ENCODE results near the gene ZNF280D.
"Not testable (repeated sequence)": the region's sequence is repeated elsewhere in the genome, so short reads cannot be mapped to it uniquely, and the experiment has no call there.

ZNF280D gene, protein sequence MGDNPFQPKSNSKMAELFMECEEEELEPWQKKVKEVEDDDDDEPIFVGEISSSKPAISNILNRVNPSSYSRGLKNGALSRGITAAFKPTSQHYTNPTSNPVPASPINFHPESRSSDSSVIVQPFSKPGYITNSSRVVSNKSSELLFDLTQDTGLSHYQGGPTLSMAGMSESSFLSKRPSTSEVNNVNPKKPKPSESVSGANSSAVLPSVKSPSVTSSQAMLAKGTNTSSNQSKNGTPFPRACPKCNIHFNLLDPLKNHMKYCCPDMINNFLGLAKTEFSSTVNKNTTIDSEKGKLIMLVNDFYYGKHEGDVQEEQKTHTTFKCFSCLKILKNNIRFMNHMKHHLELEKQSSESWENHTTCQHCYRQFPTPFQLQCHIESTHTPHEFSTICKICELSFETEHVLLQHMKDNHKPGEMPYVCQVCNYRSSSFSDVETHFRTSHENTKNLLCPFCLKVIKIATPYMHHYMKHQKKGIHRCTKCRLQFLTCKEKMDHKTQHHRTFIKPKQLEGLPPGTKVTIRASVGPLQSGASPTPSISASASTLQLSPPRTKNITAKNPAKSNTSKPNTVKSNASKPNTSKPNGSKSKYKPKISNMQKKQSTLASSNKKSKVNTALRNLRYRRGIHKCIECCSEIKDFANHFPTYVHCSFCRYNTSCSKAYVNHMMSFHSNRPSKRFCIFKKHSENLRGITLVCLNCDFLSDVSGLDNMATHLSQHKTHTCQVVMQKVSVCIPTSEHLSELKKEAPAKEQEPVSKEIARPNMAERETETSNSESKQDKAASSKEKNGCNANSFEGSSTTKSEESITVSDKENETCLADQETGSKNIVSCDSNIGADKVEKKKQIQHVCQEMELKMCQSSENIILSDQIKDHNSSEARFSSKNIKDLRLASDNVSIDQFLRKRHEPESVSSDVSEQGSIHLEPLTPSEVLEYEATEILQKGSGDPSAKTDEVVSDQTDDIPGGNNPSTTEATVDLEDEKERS

DNA sequence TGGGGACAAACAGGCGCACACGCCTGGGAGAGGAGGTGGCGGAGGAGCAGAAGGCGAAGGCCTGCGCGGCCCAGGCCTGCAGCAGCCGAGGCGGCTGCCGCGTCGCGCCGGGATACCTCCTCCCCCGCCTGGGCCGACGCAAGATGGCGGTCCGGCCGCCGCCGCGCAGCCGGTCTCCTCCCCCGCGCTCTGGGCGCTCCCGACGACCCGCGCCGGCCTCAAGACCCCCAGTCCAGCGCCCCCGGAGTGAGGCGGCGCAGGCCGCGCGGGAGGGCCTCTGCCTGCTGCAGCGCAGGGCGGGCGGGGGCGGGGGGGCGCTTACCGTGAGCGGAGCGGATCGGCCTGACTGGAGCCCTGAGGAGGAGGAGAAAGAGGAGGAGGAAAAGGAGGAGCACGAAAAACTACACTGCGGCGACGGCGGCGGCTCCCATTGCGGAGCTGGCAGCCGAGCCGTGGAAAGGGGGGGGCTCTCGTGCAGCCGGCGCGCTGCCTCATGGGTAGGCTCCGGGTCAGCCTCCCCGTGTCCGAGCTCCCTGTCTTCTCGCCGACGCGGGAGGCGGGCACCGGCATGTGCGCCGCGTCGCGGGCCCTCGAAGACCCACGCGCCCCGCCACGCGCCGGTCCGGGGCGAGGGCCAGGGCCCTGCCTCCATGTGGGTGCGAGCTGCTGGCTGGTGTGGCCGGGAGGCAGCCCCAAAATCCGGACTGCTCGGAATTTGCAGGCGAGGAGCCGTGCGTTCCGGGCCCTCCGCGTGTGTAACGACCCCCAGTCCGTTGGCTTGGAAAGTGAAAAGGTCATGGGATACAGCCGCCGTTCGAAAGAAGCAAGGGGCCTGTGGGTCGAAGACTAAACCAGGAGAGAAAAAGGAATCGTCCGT lies at the start of gene ZNF280D:
ZNF280D (minus strand) TSS at position 374 of the 877 bp plus-strand sequence. CDS start 26,400 bp downstream, outside the sequence.
- peak; percentile 78 for DNase-seq (ENCODE audit: low spot score)

DNA sequence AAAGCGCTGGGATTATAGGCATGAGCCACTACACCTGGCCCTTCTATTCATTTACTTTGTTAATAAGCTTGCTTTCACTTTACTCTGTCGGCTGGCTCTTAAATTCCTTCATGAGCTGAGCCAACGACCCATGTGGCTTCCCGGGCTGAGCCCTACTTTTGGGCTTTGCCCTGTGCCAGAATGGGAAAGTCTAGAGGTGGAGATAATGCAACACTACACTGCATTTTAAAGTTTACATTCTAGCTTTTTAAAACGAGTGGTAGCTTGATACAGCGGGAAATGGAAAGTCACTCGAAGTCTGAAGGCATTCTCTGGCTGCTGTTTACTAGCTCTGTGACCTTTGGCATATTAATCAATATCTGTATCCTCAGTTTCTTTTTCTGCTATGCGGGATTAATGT lies 49.0 kb upstream of the ZNF280D start:
- DNase-seq (ENCODE audit: low spot score), result no peak

DNA sequence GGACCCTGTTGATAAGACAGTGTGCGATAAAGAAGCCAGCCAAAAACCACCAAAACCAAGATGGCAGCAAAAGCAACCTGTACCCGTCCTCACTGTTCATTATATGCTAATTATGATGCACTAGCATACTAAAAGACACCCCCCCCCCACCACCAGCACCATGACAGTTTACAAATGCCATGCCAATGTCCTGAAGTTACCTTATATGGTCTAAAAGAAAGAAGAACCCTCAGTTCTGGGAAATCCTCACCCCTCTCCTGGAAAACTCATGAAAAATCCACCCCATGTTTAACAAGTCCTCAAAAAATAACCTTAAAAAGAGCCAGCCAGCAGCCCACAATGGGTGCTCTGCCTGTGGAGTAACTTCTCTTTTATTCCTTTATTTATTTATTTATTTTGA lies 48.4 kb upstream of the ZNF280D start:
- no peak for DNase-seq (ENCODE audit: low spot score)

DNA sequence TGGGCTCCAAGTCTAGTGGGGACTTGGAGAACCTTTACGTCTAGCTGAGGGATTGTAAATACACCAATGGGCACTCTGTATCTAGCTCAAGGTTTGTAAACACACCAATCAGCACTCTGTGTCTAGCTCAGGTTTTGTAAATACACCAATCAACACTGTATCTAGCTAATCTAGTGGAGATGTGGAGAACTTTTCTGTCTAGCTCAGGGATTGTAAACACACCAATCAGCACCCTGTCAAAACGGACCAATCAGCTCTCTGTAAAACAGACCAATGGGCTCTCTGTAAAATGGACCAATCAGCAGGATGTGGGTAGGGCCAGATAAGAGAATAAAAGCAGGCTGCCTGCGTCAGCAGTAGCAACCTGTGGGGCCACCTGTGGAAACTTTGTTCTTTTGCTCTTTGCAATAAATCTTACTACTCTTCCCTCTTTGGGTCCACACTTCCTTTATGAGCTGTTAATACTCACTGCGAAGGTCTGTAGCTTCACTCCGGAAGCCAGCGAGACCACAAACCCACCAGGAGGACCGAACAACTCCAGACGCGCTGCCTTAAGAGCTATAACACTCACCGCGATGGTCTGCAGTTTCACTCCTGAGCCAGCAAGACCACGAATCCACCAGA lies 46.9 kb upstream of the ZNF280D start:
- not testable (repeated sequence) for DNase-seq (ENCODE audit: low spot score)

DNA sequence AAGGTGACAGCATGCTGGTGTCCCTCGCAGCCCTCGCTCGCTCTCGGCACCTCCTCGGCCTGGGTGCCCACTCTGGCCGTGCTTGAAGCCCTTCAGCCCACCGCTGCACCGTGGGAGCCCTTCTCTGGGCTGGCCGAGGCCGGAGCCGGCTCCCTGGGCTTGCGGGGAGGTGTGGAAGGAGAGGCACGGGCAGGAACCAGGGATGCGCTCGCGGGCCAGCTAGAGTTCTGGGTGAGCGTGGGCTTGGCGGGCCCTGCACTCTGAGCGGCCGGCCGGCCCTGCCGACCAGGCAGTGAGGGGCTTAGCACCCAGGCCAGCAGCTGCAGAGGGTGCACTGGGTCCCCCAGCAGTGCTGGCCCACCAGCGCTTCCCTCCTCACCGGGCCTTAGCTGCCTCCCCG lies 46.1 kb upstream of the ZNF280D start:
- not testable (repeated sequence) for DNase-seq (ENCODE audit: low spot score)

DNA sequence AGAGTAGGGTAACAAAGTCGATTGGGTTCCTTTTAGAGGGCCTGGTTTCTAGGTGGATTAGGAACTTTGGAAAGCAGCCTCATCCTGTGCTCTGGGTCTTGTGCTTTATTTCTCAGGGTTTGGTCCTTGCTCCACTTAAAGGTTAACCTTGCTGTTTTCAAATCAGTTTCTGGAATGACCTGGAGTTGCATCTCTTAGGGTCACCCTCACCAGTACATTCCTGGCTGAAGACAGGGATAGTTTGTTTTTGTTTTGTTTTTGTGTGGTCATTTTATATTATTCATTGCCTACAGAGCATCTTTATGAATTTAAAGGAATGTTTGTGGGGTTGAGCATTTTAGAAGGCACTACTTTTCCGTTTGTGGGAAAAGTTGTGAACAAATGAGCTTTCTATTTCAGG lies 45.5 kb upstream of the ZNF280D start:
- no peak for DNase-seq (ENCODE audit: low spot score)

DNA sequence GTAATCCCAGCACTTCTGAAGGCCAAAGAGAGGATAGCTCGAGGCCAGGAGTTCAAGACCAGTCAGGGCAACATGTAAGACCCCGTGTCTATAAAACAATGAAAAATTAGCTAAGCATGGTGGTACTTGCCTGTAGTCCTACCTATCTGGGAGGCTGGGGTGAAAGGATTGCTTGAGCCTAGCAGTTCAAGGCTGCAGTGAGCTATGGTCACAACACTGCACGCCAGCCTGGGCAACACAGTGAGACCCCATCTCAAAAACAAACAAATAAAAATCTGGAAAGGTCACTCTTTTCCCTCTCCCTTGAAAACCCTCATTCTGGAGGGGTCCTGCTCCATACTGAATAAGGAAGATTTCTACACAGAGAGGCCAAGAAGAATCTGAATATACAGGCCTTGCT lies 43.5 kb upstream of the ZNF280D start:
- no peak for DNase-seq (ENCODE audit: low spot score)

DNA sequence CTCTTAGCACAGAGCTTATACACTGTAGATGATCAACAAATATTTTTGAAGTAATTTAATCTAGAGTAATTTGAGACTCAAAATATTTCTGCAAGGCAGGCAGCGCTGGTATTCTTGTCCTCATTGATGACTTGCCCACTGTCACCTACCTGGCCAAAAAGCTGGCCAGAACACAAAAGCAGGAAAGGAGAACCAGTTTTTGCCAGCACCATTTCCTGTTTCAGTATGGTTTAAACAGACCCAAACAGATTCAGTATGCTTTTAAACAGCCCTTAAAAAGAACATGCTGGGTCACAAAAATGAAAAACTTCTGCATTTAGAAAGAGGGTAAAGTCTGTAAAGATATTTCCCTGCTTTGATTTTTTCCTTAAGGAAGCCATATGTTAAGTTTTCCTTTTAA lies 42.3 kb upstream of the ZNF280D start:
- DNase-seq (ENCODE audit: low spot score), result no peak

DNA sequence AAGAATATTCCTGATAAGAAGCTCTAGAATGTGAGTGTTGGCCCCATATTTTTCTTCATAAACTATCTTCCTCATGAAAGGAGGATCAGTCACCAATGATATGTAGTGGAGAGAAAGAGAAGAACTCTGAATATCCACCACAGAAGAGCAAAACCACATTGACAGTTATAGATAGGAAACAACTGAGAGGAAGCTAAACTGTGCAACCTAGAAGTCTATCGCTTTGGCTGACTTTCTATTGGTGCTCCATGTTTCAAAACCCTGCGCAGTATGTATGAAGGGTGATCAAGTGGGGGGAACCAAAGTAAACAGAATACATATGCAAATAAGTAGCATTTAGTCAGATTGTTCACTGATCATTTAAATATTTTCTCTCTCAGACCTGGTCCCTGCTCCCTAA lies 41.0 kb upstream of the ZNF280D start:
- DNase-seq (ENCODE audit: low spot score), result no peak

DNA sequence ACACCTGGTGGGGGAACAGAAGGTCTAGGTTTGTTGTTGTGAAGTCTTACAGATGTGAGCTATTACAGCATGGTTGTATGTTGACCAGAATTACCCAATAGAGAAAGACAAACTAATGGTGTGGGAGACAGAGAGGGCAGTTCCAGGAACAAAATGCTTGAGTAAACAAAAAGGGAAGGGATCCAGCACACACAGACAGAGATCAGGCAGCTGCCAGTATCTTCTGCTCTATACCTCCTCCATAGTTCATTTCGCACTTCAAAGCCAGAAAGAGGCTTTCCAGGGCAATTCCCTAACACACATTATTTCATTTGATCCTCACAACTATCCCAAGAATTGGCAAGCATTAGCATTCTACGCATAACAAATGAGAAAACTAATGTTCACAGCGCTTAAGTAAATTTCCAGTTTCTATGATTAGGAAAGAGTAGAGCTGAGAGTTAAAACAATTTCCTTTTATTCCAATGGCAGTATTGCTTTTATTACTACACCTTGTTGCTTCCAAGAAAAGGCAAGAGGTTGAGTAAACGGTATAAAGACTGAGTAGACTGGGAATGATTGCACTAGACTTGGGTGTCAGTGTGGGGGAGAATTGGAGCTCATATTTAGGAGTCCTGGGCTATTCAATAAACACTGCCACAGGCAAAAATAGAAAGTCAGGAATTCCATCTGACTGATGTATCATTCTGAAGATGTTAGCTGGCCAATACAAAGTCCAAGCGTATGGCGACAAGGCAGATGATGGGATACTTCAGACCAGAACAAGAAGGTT lies 39.7 kb upstream of the ZNF280D start:
- DNase-seq (ENCODE audit: low spot score), result no peak

DNA sequence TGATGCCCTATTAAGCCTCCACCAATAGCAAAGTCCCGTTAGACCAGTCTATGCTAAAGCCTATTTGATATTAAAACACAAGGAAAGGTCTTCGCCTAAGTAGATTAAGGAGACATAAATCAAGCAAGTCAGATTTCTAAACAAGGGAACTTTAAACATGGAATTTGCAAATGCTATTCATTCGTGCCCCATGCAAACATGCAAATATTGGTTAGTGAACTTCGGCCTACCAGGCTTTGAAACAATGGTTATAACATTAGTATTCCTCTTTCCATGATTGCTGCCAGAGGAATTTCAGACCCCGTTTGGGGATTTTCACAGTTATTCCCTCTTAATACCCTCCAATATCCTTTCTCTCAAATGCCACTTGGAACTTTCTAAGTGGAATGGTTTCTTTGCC lies 36.9 kb upstream of the ZNF280D start:
- DNase-seq (ENCODE audit: low spot score), result no peak

DNA sequence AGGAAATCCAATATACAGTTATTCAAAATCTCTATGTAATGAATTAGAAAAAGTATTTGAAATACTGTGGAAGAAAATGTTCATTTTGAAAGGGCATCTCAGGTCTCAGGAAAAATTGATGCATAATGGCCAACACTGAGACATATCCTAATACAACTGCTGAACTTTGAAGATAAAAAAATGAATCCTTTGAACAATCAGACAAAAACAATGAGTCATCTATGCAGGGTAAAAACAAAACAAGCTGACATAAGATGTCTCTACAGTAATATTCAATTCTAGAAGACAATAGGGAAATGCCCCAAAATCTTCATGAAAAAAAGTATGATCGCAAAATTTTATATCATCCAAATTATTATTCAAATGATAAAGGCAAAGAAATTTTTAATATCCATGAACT lies 34.0 kb upstream of the ZNF280D start:
- DNase-seq (ENCODE audit: low spot score), result no peak

DNA sequence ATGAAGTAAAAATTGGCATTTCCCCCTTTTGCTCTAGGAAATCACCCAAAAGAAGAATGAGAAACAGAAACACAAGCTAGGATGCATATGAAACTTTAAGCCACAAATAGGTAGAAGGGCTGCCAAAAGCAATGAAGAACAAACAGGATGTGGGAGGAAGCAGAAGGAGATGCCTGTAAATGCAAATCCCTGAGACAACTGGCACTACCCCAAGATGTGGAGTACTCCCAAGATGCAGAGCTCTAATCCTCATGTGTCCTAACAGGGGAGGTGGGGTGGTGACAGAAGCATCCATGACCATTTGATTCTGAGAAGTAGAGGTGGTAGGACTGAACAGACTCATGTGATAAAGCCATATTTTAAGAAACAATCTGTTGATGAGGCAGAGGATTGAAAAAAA lies 31.9 kb upstream of the ZNF280D start:
- no peak for DNase-seq (ENCODE audit: low spot score)

DNA sequence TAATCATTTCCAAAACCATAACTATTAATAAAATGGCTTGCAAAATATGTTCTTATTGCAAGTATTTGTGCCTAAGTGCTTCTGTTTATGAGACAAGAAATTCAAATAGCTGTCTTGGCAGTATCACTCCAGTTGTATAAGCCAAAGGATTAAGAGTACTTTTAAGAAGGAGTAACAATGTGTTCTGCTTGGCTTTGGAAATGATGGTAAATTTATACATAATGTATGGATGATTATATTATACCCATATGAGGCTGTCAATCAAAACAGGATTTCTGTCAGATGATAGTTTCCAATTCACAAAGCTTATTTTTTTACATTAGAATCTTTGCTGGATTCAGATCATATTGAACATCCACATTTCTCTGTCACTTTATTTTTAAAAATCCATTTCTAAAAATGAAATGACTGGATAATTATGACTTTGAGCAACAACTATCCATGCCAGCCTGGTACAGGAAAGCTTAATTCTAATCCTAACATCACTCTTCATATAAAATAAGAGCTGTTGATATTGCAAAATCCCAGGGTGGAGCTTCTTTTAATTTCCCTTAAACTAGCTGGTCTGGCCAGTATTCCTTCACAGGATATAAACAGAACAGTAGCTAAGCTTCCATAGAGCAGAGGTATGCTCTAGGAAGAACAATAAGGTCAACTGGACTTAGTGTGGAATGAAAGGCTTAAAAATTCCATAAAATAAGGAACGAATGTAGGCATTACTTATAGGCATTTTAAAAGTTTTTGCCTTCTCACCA lies 30.0 kb upstream of the ZNF280D start:
- DNase-seq (ENCODE audit: low spot score), result no peak

DNA sequence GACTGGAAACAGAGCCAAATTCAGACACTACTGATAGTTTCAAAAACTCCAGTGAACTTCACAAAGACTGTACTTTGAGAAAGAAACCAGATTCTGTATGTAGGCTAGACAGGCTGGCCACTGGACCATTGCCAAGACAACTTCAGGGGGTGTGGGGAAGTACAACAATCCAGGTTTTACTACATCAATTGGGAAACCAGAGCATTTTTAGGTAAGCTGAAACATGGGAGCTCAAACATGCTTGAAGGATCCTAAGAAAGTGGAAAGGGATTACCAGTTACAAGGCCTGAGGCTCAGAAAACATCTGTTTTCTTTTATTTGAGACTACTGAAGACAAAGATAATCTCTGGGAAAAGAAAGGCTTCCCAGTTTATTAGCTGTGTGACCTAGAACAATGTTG lies 26.9 kb upstream of the ZNF280D start:
- no peak for DNase-seq (ENCODE audit: low spot score)

DNA sequence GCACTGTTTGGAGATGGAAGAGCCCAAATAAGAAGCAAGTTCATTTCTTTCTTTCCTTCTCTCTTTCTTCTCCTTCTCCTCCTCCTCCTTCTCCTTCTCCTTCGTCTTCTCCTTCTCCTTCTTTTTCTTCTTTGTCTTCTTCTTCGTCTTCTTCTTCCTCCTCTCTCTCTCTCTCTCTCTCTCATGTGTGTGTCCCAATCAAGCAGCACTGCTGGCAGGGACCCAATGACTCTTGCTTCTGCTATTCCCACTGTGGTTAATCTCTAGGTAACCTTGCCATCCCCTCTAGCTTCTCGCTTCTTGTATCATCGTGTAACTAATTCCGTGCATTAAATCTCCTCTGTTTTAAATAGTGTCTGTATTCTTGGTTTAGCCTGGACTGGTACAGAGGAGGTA lies 26.1 kb upstream of the ZNF280D start:
- no peak for DNase-seq (ENCODE audit: low spot score)

DNA sequence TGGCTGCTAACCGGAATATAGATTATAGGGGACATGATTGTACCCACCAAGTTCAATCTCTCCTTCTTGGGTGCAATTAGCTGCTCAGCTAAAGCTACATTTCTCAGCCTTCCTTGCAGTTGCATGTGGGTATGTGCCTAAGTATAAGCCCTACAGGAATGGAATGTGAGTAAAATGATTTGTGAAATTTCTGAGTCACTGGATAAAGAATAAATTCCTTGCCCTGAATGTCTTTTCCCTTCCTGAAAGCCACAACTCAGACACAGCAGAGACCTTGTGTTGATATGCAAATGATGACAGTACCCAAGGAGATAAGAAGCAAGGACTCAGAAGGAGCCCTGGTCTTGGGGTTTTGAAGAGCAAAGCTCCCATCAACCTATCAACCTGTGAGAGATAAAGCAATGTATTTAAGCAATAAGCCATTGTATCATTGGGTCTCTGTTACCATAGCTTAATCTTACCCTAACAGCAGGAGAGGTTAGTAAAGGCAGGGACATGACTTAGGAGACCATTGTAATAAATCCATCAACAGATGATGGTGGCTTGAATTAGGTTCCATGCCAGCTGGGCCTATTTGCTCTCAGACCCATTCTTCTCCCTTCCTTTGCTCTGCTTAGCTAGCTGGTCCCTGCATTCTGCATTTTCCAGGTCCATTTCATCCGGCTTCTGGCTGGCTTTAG lies 25.6 kb upstream of the ZNF280D start:
- DNase-seq (ENCODE audit: low spot score), result no peak

DNA sequence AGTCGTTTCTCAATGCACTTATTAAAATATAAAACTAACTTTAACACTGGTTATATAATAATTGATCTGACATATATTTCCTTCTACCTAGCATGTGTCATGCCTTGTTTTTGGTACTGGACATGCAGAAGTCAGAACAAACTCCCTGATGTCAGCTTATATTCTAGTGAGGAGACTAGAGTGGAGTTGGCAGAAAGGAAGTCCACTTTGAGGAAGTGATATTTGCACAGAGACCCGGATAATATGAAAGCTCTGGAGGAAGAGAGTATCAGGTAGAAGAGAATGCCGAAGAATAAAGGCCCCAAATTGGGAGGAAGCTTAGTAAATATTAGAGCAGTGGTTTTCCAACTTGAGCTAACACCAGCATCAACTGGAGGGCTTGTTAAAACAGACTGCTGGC lies 24.6 kb upstream of the ZNF280D start:
- no peak for DNase-seq (ENCODE audit: low spot score)

DNA sequence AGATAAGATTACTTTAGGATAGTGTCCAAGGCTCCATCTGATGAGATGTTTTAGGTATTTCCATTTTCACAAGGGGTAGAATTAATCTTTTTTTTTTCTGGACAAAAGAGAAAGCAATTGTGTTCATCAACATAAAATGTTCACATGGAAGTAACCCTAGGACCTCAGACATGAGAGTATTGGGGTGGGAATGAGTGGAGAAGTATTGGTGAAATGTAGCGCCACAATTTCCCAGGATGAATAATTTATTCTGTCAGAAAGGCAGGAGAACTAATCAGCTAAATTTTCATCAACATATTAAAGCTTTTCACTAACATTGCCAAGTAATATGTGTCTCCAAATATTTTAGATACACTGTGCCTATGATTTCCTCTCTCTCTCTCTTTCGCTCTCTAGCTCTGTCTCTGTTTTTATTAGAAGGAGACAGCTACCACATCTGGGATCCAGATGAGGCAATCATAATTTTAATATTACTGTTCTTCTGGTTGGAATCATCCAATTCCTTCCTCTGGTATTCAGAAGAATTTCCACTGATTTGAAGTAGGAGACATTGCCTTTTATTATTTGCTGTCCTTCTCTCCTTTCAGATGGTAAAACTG lies 21.6 kb upstream of the ZNF280D start:
- no peak for DNase-seq (ENCODE audit: low spot score)

Data from hematopoietic multipotent progenitor cell treated with erythropoietin and hydrocortisone succinate and interleukin-3 and kit ligand, for 15 days (in vitro differentiated cells).